ENCODE data around the gene SLC5A6. TPM values are rescaled to one million over a fixed set of nuclear protein-coding genes. Genes with fewer than 3 reads are reported as not detected.

Gene SLC5A6
- total RNA-seq, 1 donor from 2014 or later = 85.7 TPM

DNA sequence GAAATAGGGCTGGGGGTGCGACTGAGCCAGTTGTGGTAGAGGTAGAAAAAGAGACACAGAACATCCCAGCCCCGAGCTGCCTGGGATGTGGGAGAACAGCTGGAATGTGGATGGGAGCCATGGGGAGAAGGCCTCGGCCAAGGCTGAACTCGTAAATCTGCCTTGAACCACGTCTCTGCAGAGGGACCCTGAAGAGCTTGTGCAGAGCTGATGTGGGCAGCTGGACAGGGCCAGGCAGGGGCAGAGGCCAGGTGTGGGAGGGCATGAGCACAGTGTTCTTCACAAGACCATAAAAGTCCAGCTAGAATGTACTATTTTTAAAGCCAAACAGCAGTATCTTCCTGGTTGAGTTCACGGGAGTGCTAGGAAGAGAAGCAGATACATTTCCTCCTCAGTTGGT is 57.6 kb downstream of the SLC5A6 start:
- intact Hi-C loops (cut with DNase I) = no loop called here
- H3K4me3 ChIP-seq = no peak overlapping the region

DNA sequence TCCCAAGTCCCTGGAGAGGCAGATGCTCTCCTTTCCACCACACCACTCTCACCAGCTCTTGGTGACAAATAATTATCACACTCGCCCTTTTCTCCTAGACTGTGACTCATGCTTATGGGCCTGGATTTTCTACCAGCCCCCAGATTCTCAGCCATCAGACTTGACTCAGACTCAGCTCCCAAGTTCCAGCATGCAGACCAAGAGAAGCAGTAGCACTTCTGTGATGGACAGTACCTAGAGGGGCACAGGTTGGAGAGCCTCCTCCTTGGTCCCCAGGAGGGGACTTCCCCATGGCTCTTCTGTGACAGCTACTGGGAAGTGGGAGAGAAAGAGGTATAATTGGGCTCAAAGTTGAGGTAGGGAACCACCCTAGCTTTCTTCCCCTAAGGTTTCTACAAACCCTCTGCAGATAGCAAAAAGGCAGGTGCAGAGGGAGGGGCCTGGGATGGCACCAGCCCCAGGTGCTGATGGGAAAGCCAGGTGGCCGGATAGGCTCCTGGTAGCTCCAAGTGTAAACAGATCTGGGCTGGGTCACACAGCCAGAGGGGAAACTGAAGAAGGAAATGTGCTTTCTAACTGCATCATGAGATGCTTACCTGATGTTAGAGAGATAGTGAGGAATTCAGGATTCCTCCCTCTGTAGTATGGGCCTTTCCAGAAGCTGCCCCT is 59.1 kb downstream of the SLC5A6 start:
- H3K36me3 ChIP-seq = no peaks in the 10 kb centered on the region
- H3K27me3 ChIP-seq = no peaks in the 10 kb centered on the region
- no peak overlapping the region for H3K27ac ChIP-seq
- intact Hi-C loops (cut with DNase I) = no loop called here
- no peaks in the 10 kb centered on the region for H3K4me1 ChIP-seq
- no peaks in the 10 kb centered on the region for H3K9me3 ChIP-seq
- TF ChIP-seq, protein P1, sequence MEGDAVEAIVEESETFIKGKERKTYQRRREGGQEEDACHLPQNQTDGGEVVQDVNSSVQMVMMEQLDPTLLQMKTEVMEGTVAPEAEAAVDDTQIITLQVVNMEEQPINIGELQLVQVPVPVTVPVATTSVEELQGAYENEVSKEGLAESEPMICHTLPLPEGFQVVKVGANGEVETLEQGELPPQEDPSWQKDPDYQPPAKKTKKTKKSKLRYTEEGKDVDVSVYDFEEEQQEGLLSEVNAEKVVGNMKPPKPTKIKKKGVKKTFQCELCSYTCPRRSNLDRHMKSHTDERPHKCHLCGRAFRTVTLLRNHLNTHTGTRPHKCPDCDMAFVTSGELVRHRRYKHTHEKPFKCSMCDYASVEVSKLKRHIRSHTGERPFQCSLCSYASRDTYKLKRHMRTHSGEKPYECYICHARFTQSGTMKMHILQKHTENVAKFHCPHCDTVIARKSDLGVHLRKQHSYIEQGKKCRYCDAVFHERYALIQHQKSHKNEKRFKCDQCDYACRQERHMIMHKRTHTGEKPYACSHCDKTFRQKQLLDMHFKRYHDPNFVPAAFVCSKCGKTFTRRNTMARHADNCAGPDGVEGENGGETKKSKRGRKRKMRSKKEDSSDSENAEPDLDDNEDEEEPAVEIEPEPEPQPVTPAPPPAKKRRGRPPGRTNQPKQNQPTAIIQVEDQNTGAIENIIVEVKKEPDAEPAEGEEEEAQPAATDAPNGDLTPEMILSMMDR (IDR thresholded peaks at IDR 0.05) = no peak
- DNase-seq (ENCODE audit: low spot score in 2 of 2) = no peak
- H3K4me3 ChIP-seq = no peak overlapping the region

More for the DNA sequence above, 57.6 kb downstream of the SLC5A6 start:
- TF ChIP-seq, protein P1 (IDR thresholded peaks at IDR 0.05) = no peak
- no peaks in the 10 kb centered on the region for H3K4me1 ChIP-seq
- no peak for DNase-seq (ENCODE audit: low spot score in 2 of 2)
- H3K36me3 ChIP-seq = no peaks in the 10 kb centered on the region
- no peaks in the 10 kb centered on the region for H3K9me3 ChIP-seq
- no peaks in the 10 kb centered on the region for H3K27me3 ChIP-seq
- H3K27ac ChIP-seq = no peak overlapping the region

DNA sequence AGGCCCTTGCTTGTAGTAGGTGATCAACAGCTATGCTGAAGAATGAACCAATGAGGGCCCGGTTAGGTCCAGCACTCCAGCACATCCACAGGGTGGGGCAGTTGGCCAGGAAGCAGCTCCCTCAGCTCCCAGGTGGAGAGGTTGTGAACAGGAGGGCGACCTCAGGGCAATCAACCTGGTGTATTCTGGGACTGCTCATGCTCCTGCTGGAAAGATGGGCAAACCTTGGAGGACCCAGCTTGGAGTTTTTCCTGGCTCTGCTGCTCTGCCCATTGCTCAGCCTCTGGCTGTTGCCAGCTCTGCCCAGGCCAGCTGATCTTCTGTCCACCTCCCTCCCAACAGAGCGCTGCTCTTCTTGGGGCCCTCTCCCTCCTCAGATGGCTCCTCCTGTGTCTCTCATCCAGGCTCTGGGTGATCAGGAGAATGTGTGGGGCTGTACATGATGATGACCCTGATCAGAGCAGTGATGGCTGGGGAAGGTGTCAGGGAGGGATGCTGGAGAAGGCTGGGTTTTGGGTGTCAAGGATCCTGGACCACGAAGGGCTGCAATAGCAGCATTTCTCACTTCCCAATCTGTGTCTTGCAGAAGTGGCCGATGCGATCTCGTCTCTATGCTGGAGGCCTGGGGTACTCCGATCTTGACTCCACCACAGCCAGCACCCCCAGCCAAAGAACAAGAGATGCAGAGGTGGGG is 59.8 kb downstream of the SLC5A6 start:
- no peak for DNase-seq (ENCODE audit: low spot score in 2 of 2)
- no peak overlapping the region for H3K4me3 ChIP-seq
- TF ChIP-seq, protein P1 (IDR thresholded peaks at IDR 0.05) = no peak
- no peak overlapping the region for H3K27ac ChIP-seq
- no peaks in the 10 kb centered on the region for H3K4me1 ChIP-seq
- H3K9me3 ChIP-seq = no peaks in the 10 kb centered on the region
- no peaks in the 10 kb centered on the region for H3K36me3 ChIP-seq
- intact Hi-C loops (cut with DNase I) = no loop called here
- H3K27me3 ChIP-seq = no peaks in the 10 kb centered on the region

DNA sequence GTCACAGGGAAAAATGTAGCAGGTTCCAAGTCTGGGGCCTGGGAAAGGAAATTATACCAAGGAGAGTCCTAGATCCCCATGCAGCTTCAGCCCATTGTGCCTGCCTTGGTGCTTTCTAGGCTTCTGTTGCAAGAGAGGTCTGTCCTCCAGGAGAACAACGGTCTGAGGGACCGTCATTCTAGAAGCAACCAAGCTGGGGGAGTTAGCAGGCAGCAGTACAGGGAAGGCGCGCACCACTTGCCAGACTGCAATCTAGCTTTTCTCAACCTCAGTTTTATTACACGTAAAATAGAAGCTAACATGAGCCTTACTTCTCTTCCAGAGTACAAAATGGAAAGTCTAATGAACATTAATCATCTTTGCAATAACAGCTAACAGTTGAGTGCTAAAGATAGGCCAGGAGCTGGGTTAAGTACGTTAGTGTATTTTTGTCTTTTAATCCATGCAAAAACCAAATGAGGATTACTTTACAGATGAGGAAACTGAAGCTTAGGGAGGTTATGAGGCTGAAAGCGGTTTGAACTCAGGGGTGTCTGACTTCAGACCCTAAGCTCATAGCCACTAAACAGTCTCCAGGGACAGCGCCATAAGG is 61.3 kb downstream of the SLC5A6 start:
- TF ChIP-seq, protein P1 (IDR thresholded peaks at IDR 0.05) = no peak
- no peaks in the 10 kb centered on the region for H3K27me3 ChIP-seq
- DNase-seq (ENCODE audit: low spot score in 2 of 2) = no peak
- no peak overlapping the region for H3K4me3 ChIP-seq
- intact Hi-C loops (cut with DNase I) = no loop called here
- H3K9me3 ChIP-seq = no peaks in the 10 kb centered on the region
- no peaks in the 10 kb centered on the region for H3K4me1 ChIP-seq
- no peaks in the 10 kb centered on the region for H3K36me3 ChIP-seq
- H3K27ac ChIP-seq = no peak overlapping the region

Other genes with a start within 250 kb of the SLC5A6 start
- 18.9 TPM for gene MAPRE3, start 241.6 kb downstream of the SLC5A6 start, total RNA-seq
- 74.1 TPM for gene TMEM214, start 179.3 kb downstream of the SLC5A6 start, total RNA-seq
- 2.1 TPM for gene AGBL5, start 160.6 kb downstream of the SLC5A6 start, total RNA-seq
- gene OST4, start 140.6 kb downstream of the SLC5A6 start, total RNA-seq = 158 TPM
- 301 TPM for gene EMILIN1, start 133.7 kb downstream of the SLC5A6 start, total RNA-seq
- gene KHK, start 125.5 kb downstream of the SLC5A6 start, total RNA-seq = 0.85 TPM
- 3.5 TPM for gene CGREF1, start 93.1 kb downstream of the SLC5A6 start, total RNA-seq
- gene ABHD1, start 88.5 kb downstream of the SLC5A6 start, total RNA-seq = not detected
- 116 TPM for gene PREB, start 77.6 kb downstream of the SLC5A6 start, total RNA-seq
- gene PRR30, start 72.9 kb downstream of the SLC5A6 start, total RNA-seq = not detected
- not detected for gene TCF23, start 63.3 kb downstream of the SLC5A6 start, total RNA-seq
- 284 TPM for gene ATRAID, start 227 bp downstream of the SLC5A6 start, total RNA-seq
- gene CAD, start 5.1 kb upstream of the SLC5A6 start, total RNA-seq = 63.4 TPM
- 7.6 TPM for gene SLC30A3, start 50.8 kb upstream of the SLC5A6 start, total RNA-seq
- not detected for gene DNAJC5G, start 63.2 kb upstream of the SLC5A6 start, total RNA-seq
- not detected for gene TRIM54, start 70.2 kb upstream of the SLC5A6 start, total RNA-seq
- gene UCN, start 96.2 kb upstream of the SLC5A6 start, total RNA-seq = not detected
- gene MPV17, start 110.8 kb upstream of the SLC5A6 start, total RNA-seq = 239 TPM
- gene GTF3C2, start 144.5 kb upstream of the SLC5A6 start, total RNA-seq = 76.2 TPM
- gene EIF2B4, start 158.1 kb upstream of the SLC5A6 start, total RNA-seq = 34.8 TPM
- gene SNX17, start 158.3 kb upstream of the SLC5A6 start, total RNA-seq = 94.0 TPM
- 17.7 TPM for gene ZNF513, start 168.5 kb upstream of the SLC5A6 start, total RNA-seq
- gene PPM1G, start 197.3 kb upstream of the SLC5A6 start, total RNA-seq = 24.7 TPM
- gene NRBP1, start 216.4 kb upstream of the SLC5A6 start, total RNA-seq = 42.1 TPM
- gene KRTCAP3, start 230.1 kb upstream of the SLC5A6 start, total RNA-seq = not detected